SK-N-MC (cell line): Measurements from ENCODE around the gene DACT2.

Source experiments
- DNase-seq: peaks from one replicate; pipeline ENCODE4 v3.0.0-alpha.2; 2011; ENCODE audit warnings: low read depth, low spot score
- H3K27ac ChIP-seq: fragments of 200-600 bp; sonication (generic); 2 replicates; pipeline ENCODE4 v1.5.1; 2016; ENCODE audit warnings: mixed run types
- H3K36me3 ChIP-seq: fragments of 200-600 bp; sonication (generic); 2 replicates; pipeline ENCODE4 v1.6.1; 2017; ENCODE audit warnings: antibody characterized with exemption, low read length, mixed read lengths; ENCODE audit not compliant: insufficient read depth
- H3K4me3 ChIP-seq: fragments of 200-600 bp; sonication (generic); 2 replicates; pipeline ENCODE4 v1.5.1; 2016
- H3K9ac ChIP-seq: fragments of 200-600 bp; sonication (generic); 2 replicates; pipeline ENCODE4 v1.8.0; 2017; ENCODE audit warnings: mixed run types, mixed read lengths; ENCODE audit not compliant: insufficient read length
- H3K9me3 ChIP-seq: fragments of 200-600 bp; sonication (generic); 2 replicates; pipeline ENCODE4 v1.6.1; 2017; ENCODE audit warnings: low read depth, mild to moderate bottlenecking, antibody characterized with exemption, low read length, moderate library complexity, mixed read lengths
- EZH2 ChIP-seq: fragments of 200-600 bp; sonication (generic); IDR thresholded peaks from one replicate; pipeline ENCODE4 v1.6.1; 2017; ENCODE audit warnings: antibody characterized with exemption
- FOXP2 ChIP-seq: optimal IDR thresholded peaks from 2 replicates; pipeline ENCODE3; 2011; ENCODE audit warnings: mild to moderate bottlenecking, moderate library complexity; ENCODE audit not compliant: insufficient read depth; ENCODE audit errors: extremely low read length, control extremely low read depth
- POLR2AphosphoS5 ChIP-seq: IDR thresholded peaks from 2 replicates; pipeline ENCODE4 v1.6.1; 2012; ENCODE audit warnings: mild to moderate bottlenecking, low read depth, low read length, borderline replicate concordance

Gene DACT2

GRCh38 chr6:168311410-168312124 is 8.0 kb downstream of the DACT2 start:
- Histone ChIP-seq H3K27ac (no peak overlapping the region), H3K36me3 (no peaks in the 10 kb centered on the region), H3K9ac (no peak overlapping the region), H3K4me3 (no peak overlapping the region), H3K9me3 (no peaks in the 10 kb centered on the region)
- TF ChIP-seq EZH2 (no peak), POLR2AphosphoS5 (no peak), FOXP2 (no peak)
- no peak for DNase-seq

GRCh38 chr6:168310945-168311344 is 8.6 kb downstream of the DACT2 start:
- DNase-seq: no peak
- TF ChIP-seq EZH2: no peak
- no peak for TF ChIP-seq POLR2AphosphoS5
- TF ChIP-seq FOXP2: no peak
- H3K9me3 ChIP-seq: no peaks in the 10 kb centered on the region
- no peak overlapping the region for H3K27ac ChIP-seq
- H3K4me3 ChIP-seq: no peak overlapping the region
- no peak overlapping the region for H3K9ac ChIP-seq
- H3K36me3 ChIP-seq: no peaks in the 10 kb centered on the region

DNA sequence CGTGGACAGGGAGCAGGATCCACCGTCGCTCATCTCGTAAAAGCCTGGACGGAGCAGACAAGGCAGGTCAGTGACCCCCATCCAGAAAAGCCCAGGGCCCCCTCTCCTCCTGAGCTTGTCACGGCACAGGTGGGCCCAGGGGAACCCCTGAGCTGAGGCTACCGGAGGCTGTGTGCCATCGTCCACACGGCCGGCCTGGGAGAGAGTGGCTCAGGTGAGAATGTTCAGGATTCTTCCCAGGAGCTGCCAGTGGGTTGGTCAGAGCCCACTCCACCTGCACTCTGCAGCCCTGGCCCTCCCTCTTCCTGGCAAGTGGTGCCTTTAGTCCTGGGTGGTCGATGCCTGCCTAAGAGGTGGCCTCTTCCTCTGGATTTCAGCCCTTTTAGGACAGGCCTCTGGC is 9.2 kb downstream of the DACT2 start:
- TF ChIP-seq POLR2AphosphoS5: no peak
- TF ChIP-seq FOXP2: no peak
- TF ChIP-seq EZH2: no peak
- no peaks in the 10 kb centered on the region for H3K9me3 ChIP-seq
- no peak for DNase-seq

GRCh38 chr6:168309997-168310396 is 9.6 kb downstream of the DACT2 start:
- TF ChIP-seq FOXP2 (no peak), POLR2AphosphoS5 (no peak), EZH2 (no peak)
- Histone ChIP-seq H3K4me3 (no peak overlapping the region), H3K9ac (no peak overlapping the region), H3K9me3 (no peaks in the 10 kb centered on the region), H3K27ac (no peak overlapping the region), H3K36me3 (no peaks in the 10 kb centered on the region)
- no peak for DNase-seq

More for the DNA sequence above, 9.2 kb downstream of the DACT2 start:
- H3K4me3 ChIP-seq: no peak overlapping the region
- H3K36me3 ChIP-seq: no peaks in the 10 kb centered on the region
- H3K27ac ChIP-seq: no peak overlapping the region
- H3K9ac ChIP-seq: no peak overlapping the region

DNA sequence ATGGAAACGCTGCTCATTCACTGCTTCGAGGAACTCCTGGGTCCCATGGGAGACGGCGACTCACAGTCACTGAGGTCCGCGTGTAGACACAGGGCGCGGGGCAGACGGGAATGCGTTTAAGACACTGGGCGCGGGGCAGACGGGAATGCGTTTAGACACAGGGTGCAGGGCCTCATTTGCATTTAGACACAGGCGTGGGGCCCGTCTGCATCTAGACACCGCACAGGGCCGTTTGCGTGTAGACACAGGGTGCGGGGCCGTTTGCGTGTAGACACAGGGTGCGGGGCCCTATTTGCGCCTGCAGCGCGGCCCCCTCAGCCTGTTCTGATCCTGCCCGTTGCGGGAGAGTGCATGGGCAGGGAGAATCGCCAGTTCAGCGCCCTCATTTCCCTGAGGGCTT is 10.4 kb downstream of the DACT2 start:
- Histone ChIP-seq H3K4me3 (no peak overlapping the region), H3K9ac (no peak overlapping the region), H3K9me3 (no peaks in the 10 kb centered on the region), H3K27ac (no peak overlapping the region), H3K36me3 (no peaks in the 10 kb centered on the region)
- no peak for DNase-seq
- no peak for TF ChIP-seq FOXP2
- no peak for TF ChIP-seq EZH2
- TF ChIP-seq POLR2AphosphoS5: no peak

DNA sequence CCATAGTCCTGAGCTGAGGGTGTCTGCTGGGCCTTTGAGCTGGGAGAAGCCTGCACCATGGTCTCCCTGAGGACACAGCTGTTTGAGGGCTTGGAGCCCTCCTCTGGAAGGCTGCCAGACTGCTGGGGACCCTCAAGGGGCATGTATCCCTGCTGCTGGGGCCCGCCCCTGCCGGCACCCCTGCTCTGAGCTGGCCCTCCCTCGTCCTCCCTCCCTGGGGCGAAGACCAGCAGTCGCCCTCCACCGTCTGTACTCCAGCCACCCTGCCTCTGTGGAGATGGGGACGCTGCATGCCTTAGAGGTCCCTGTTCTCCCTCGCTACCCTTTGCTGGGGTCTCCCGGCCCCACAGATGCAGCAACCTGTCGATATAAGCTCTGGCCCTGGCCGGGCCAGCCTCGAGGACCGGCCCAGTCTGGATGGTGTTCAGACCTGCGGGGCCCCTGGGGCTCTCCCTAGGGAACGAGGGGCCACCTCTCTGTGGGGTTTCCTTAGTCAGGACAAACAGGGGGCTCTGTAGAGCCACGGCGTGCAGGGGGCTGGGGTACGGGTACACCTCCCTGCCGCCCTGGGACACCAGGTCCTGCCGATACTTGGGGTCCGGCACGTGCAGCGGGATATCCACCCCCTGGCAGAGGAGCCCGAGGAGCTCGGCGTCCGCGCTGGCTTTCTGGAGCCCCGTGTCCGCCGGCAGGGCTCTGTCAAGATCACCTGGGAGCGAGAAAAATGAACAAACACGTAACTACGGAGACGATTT is 11.0 kb downstream of the DACT2 start:
- Histone ChIP-seq H3K36me3 (no peaks in the 10 kb centered on the region), H3K4me3 (no peak overlapping the region), H3K27ac (no peak overlapping the region), H3K9me3 (no peaks in the 10 kb centered on the region), H3K9ac (no peak overlapping the region)
- no peak for DNase-seq
- TF ChIP-seq POLR2AphosphoS5 (no peak), FOXP2 (no peak), EZH2 (no peak)

DNA sequence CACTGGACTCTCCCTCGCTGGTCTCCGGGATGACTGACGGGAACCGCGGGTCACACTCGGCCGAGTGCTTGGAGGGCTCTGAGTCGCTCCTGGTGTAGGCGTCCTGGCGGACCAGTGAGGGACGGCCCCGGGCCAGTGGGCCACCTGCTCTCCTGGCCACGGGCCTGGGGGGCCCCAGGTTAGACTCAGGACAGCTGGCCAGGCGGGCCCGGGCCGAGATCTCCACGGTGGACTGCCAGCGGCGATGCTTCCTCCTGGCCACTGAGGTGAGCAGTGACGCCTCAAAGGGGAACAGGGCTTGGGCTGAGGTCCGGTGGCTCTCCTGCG is 11.9 kb downstream of the DACT2 start:
- DNase-seq: no peak

DNA sequence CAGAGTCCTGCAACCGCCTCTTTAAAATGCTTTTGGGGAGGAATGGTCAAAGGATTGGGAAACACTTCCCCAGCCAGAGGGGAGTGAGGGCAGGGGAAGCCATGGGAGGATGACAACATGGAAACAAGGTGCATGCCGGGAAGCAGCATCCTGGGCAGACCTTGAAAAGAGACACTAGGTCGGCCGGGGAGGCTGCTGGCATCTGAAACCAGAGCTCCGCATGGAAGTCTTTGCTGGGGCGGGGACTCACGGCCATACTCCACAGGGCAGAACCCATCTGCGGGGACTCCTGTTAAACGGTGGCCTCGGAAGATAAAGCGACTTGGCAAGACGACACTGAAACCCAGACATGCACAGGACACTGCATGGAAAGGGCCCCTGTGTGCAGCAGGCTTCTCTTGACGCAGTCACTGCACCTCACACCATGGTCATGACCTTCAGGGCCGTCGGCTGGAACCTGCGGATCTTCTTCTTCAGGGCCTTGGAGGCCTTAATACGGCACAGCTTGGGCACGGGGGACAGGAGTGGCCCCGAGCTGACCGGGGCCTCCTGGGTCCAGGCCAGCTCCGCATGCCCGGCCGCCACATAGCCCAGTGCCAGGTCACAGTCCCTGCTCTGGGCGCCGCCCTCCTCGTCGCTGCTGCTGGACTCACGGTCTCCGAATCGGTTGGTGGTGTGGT is 12.4 kb downstream of the DACT2 start:
- no peak overlapping the region for H3K9ac ChIP-seq
- no peak for TF ChIP-seq EZH2
- no peak for TF ChIP-seq FOXP2
- TF ChIP-seq POLR2AphosphoS5: no peak
- no peaks in the 10 kb centered on the region for H3K36me3 ChIP-seq
- H3K27ac ChIP-seq: no peak overlapping the region
- H3K4me3 ChIP-seq: no peak overlapping the region
- no peak for DNase-seq
- no peaks in the 10 kb centered on the region for H3K9me3 ChIP-seq

More for the DNA sequence above, 11.9 kb downstream of the DACT2 start:
- Histone ChIP-seq H3K27ac (no peak overlapping the region), H3K4me3 (no peak overlapping the region), H3K9ac (no peak overlapping the region), H3K9me3 (no peaks in the 10 kb centered on the region), H3K36me3 (no peaks in the 10 kb centered on the region)
- no peak for TF ChIP-seq POLR2AphosphoS5
- no peak for TF ChIP-seq EZH2
- TF ChIP-seq FOXP2: no peak
